Bronchial epithelial cell (primary cell): ENCODE measurements around the gene ELF1. TPM values are rescaled to one million over a fixed set of nuclear protein-coding genes. Genes with fewer than 3 reads are reported as not detected.
"Not testable (repeated sequence)": the region's sequence is repeated elsewhere in the genome, so short reads cannot be mapped to it uniquely, and the experiment has no call there.

Experiments used
- DNase-seq: peaks from one replicate; pipeline ENCODE4 v3.0.0-alpha.2; 2010; ENCODE audit warnings: low read depth
- FAIRE-seq: peaks from 2 replicates; lab custom pipeline; 2011; peaks lifted over from hg19 to GRCh38; lab: Jason Lieb, UNC
- H3K27me3 ChIP-seq: 2 replicates; pipeline ENCODE4 v1.5.1; 2011; ENCODE audit warnings: low read length; ENCODE audit not compliant: control insufficient read depth, insufficient read depth
- H3K36me3 ChIP-seq: 2 replicates; pipeline ENCODE4 v1.5.1; 2011; ENCODE audit warnings: low read length; ENCODE audit not compliant: control insufficient read depth, insufficient read depth
- H3K4me3 ChIP-seq: 2 replicates; pipeline ENCODE4 v1.5.1; 2011; ENCODE audit warnings: mild to moderate bottlenecking, low read depth, low read length, control low read depth
- CTCF ChIP-seq: IDR thresholded peaks from 2 replicates; pipeline ENCODE4 v1.5.1; 2011; ENCODE audit warnings: mild to moderate bottlenecking, moderate library complexity, low read length, control low read depth, inconsistent platforms; ENCODE audit not compliant: insufficient read depth, severe bottlenecking
- total RNA-seq: library from RNA; depleted of rRNA; stranded (reverse); fragments of >200 nt; gene quantifications from 2 replicates; pipeline ENCODE4 v1.2.1, GENCODE V29; 2014

Gene ELF1
- total RNA-seq, 1 donor from 2014 or later: 57.7 TPM

- Histone ChIP-seq H3K36me3 (no peaks in the 10 kb centered on the region), H3K4me3 (no peak overlapping the region), H3K27me3 (no peaks in the 10 kb centered on the region)
- no peak for FAIRE-seq
- no peak for DNase-seq
- TF ChIP-seq CTCF: no peak
Measured at GRCh38 chr13:40908546-40908945, 110.6 kb downstream of the ELF1 start.

GRCh38 chr13:40901032-40901431 lies 118.1 kb downstream of the ELF1 start:
- not testable (repeated sequence) for H3K4me3 ChIP-seq, FAIRE-seq, DNase-seq

GRCh38 chr13:40900568-40900967 lies 118.5 kb downstream of the ELF1 start:
- H3K4me3 ChIP-seq, H3K27me3 ChIP-seq, DNase-seq, H3K36me3 ChIP-seq, FAIRE-seq: not testable (repeated sequence)

More at GRCh38 chr13:40901032-40901431, 118.1 kb downstream of the ELF1 start:
- H3K27me3 ChIP-seq, H3K36me3 ChIP-seq: not testable (repeated sequence)

GRCh38 chr13:40897053-40897452 lies 122.1 kb downstream of the ELF1 start:
- FAIRE-seq (no peak), DNase-seq (peak; percentile 18)
- no peaks in the 10 kb centered on the region for H3K27me3 ChIP-seq
- H3K36me3 ChIP-seq: no peaks in the 10 kb centered on the region
- no peak overlapping the region for H3K4me3 ChIP-seq
- TF ChIP-seq CTCF: no peak

- Histone ChIP-seq H3K36me3 (no peaks in the 10 kb centered on the region), H3K27me3 (no peaks in the 10 kb centered on the region), H3K4me3 (no peak overlapping the region)
- DNase-seq (no peak), FAIRE-seq (no peak)
- no peak for TF ChIP-seq CTCF
Measured at GRCh38 chr13:40895227-40896184, 123.6 kb downstream of the ELF1 start.

GRCh38 chr13:40893573-40893972 lies 125.5 kb downstream of the ELF1 start:
- not testable (repeated sequence) for FAIRE-seq, H3K27me3 ChIP-seq, H3K4me3 ChIP-seq, DNase-seq, H3K36me3 ChIP-seq

- Histone ChIP-seq H3K36me3 (no peaks in the 10 kb centered on the region), H3K4me3 (no peak overlapping the region), H3K27me3 (no peaks in the 10 kb centered on the region)
- FAIRE-seq: no peak
- no peak for TF ChIP-seq CTCF
- DNase-seq: no peak
Measured at GRCh38 chr13:40886017-40886416, 133.1 kb downstream of the ELF1 start.

- not testable (repeated sequence) for DNase-seq, H3K27me3 ChIP-seq, H3K36me3 ChIP-seq, H3K4me3 ChIP-seq
- FAIRE-seq: peak; percentile 18
Measured at GRCh38 chr13:40884175-40884574, 134.9 kb downstream of the ELF1 start.
